PFSK-1 (cell line): ENCODE measurements around the gene SMOC2.

Experiments used
- FOXP2 ChIP-seq: optimal IDR thresholded peaks from 2 replicates; pipeline ENCODE3; 2011; ENCODE audit warnings: borderline replicate concordance, control low read depth, inconsistent platforms; ENCODE audit not compliant: insufficient read depth; ENCODE audit errors: extremely low read length, extremely low read depth
- POLR2AphosphoS5 ChIP-seq: IDR thresholded peaks from 2 replicates; pipeline ENCODE4 v1.6.1; 2012; ENCODE audit warnings: low read depth, mild to moderate bottlenecking, control low read depth, low read length, moderate library complexity
- REST ChIP-seq, 2 experiments: IDR thresholded peaks; 2 replicates each; pipeline versions ENCODE4 v1.6.1 to v1.8.0; 2011 to 2012; ENCODE audit warnings: low read depth in 2 of 2, low read length in 2 of 2, control low read depth in 1 of 2, inconsistent platforms in 1 of 2, mild to moderate bottlenecking in 1 of 2, moderate library complexity in 1 of 2; ENCODE audit not compliant: insufficient read depth in 1 of 2
- SIN3A ChIP-seq: IDR thresholded peaks from 2 replicates; pipeline ENCODE4 v1.6.1; 2012; ENCODE audit warnings: mild to moderate bottlenecking, low read length, moderate library complexity, borderline replicate concordance; ENCODE audit not compliant: insufficient read depth
- TAF1 ChIP-seq: IDR thresholded peaks from 2 replicates; pipeline ENCODE4 v1.6.1; 2012; ENCODE audit warnings: low read length, control low read depth, borderline replicate concordance; ENCODE audit not compliant: insufficient read depth

SMOC2 gene

GRCh38 chr6:168609026-168609685 lies 168.2 kb downstream of the SMOC2 start:
- no peak for TF ChIP-seq REST (IDR thresholded peaks at IDR 0.05; ENCODE audit: insufficient read depth in 1 of 2, low read depth in 2 of 2, low read length in 2 of 2)
- TF ChIP-seq TAF1, result no peak
- no peak for TF ChIP-seq POLR2AphosphoS5
- no peak for TF ChIP-seq FOXP2
- TF ChIP-seq SIN3A, result no peak

- no peak for TF ChIP-seq REST (IDR thresholded peaks at IDR 0.05; ENCODE audit: insufficient read depth in 1 of 2, low read depth in 2 of 2, low read length in 2 of 2)
- TF ChIP-seq TAF1, result no peak
- TF ChIP-seq FOXP2, result no peak
- TF ChIP-seq POLR2AphosphoS5, result no peak
- no peak for TF ChIP-seq SIN3A
Measured at GRCh38 chr6:168609914-168610490, 169.0 kb downstream of the SMOC2 start.

GRCh38 chr6:168611691-168612090 lies 170.7 kb downstream of the SMOC2 start:
- TF ChIP-seq POLR2AphosphoS5, result no peak
- TF ChIP-seq FOXP2, result no peak
- no peak for TF ChIP-seq TAF1
- TF ChIP-seq REST (IDR thresholded peaks at IDR 0.05; ENCODE audit: insufficient read depth in 1 of 2, low read depth in 2 of 2, low read length in 2 of 2), result no peak
- TF ChIP-seq SIN3A, result no peak

- TF ChIP-seq FOXP2 (no peak), SIN3A (no peak), POLR2AphosphoS5 (no peak), REST (IDR thresholded peaks at IDR 0.05; ENCODE audit: insufficient read depth in 1 of 2, low read depth in 2 of 2, low read length in 2 of 2) (no peak), TAF1 (no peak)
Measured at GRCh38 chr6:168612586-168612985, 171.6 kb downstream of the SMOC2 start.
